Measurements from ENCODE around the gene CHST11. TPM values are rescaled to one million over a fixed set of nuclear protein-coding genes. Genes with fewer than 3 reads are reported as not detected.

Gene CHST11
- total and polyA plus RNA-seq, 10 of the 15 experiments (the other 5 are each of a cell fraction or from before 2014, with no cell fraction given): 1.9 to 38.1 (median 17.2) TPM

GRCh38 chr12:104517880-104518279 lies 61.1 kb downstream of the CHST11 start:
- Histone ChIP-seq H3K4me1 (ENCODE audit: control insufficient read depth, insufficient read depth, low read length) (peaks cover 31% of the 10 kb centered on the region), H3K36me3 (ENCODE audit: control insufficient read depth in 2 of 2, insufficient read depth in 2 of 2, low read length in 1 of 2) (no peaks in the 10 kb centered on the region; a peak in 2 of 4 replicates), H3K9ac (ENCODE audit: control insufficient read depth, insufficient read depth, low read length) (no peak overlapping the region), H3K27me3 (replicated peaks in 1 of 2; ENCODE audit: control insufficient read depth in 2 of 2, insufficient read depth in 2 of 2, low read length in 1 of 2) (no peaks in the 10 kb centered on the region), H4K20me1 (ENCODE audit: control insufficient read depth, insufficient read depth) (no peaks in the 10 kb centered on the region; the same call in 1 of the 2 replicates), H2AFZ (ENCODE audit: control insufficient read depth, low read depth, low read length) (no peak overlapping the region), H3K4me3 (no peak overlapping the region), H3K79me2 (ENCODE audit: control insufficient read depth, insufficient read depth, low read length) (peaks cover 49% of the 10 kb centered on the region), H3K27ac (ENCODE audit: control insufficient read depth, insufficient read depth) (no peak overlapping the region), H3K4me2 (ENCODE audit: control insufficient read depth, insufficient read depth) (no peak overlapping the region), H3K9me3 (replicated peaks; ENCODE audit: control insufficient read depth, insufficient read depth, low read length) (no peaks in the 10 kb centered on the region)
- in situ Hi-C loops (cut with MboI) (no loop called here), intact Hi-C loops (cut with micrococcal nuclease; ENCODE audit: unreplicated experiment) (no loop called here)
- ChIA-PET POLR2A (interaction anchor here (1.1 kb wide), 1 partner anchor 12 kb away, joined by 3 read pairs; no protein-coding TSS in a partner anchor), RAD21 (ENCODE audit: unreplicated experiment) (interaction anchor here (1.0 to 6.0 kb wide), 4 partner anchors 32 to 136 kb away, joined by 3 to 28 read pairs (median 8); no protein-coding TSS in a partner anchor), CTCF (interaction anchor here (1.2 to 1.9 kb wide), 2 partner anchors 23 to 136 kb away, joined by 3 to 7 read pairs; no protein-coding TSS in a partner anchor), SMC1A (ENCODE audit: uncharacterized antibody, unreplicated experiment) (interaction anchor here (0.8 to 5.2 kb wide), 10 partner anchors 9 to 65 kb away, joined by 3 to 25 read pairs (median 6); no protein-coding TSS in a partner anchor)
- FAIRE-seq: no peak
- no TSS peak for BruUV-seq (replicated peaks)
- ATAC-seq: no peak
- DNase-seq (ENCODE audit: low read depth, low spot score): no peak
- 97% methylated on average over 10 of the region's 10 CpGs for WGBS (ENCODE audit: insufficient coverage, insufficient replicate concordance, low lambda C conversion rate, missing lambda C conversion rate)
- TF ChIP-seq ETV6 (conservative IDR thresholded peaks at IDR 0.05 in 1 of 2, IDR thresholded peaks at IDR 0.05 in 1 of 2; ENCODE audit: borderline replicate concordance in 1 of 2, low read depth in 1 of 2) (no peak), RAD21 (IDR thresholded peaks at IDR 0.05; ENCODE audit: insufficient read depth, low read depth, low read length) (no peak), USF1 (IDR thresholded peaks at IDR 0.05; ENCODE audit: borderline replicate concordance, extremely low read length, insufficient read depth, low read depth, low read length) (no peak), RUNX3 (IDR thresholded peaks at IDR 0.05; ENCODE audit: low read length) (no peak), BCL11A (IDR thresholded peaks at IDR 0.05; ENCODE audit: low read depth, low read length) (no peak), HDAC6 (IDR thresholded peaks at IDR 0.05; ENCODE audit: unreplicated experiment) (no peak), MYB (IDR thresholded peaks at IDR 0.05; ENCODE audit: borderline replicate concordance, low read depth, low read length) (no peak)
- TF ChIP-seq, protein P1, sequence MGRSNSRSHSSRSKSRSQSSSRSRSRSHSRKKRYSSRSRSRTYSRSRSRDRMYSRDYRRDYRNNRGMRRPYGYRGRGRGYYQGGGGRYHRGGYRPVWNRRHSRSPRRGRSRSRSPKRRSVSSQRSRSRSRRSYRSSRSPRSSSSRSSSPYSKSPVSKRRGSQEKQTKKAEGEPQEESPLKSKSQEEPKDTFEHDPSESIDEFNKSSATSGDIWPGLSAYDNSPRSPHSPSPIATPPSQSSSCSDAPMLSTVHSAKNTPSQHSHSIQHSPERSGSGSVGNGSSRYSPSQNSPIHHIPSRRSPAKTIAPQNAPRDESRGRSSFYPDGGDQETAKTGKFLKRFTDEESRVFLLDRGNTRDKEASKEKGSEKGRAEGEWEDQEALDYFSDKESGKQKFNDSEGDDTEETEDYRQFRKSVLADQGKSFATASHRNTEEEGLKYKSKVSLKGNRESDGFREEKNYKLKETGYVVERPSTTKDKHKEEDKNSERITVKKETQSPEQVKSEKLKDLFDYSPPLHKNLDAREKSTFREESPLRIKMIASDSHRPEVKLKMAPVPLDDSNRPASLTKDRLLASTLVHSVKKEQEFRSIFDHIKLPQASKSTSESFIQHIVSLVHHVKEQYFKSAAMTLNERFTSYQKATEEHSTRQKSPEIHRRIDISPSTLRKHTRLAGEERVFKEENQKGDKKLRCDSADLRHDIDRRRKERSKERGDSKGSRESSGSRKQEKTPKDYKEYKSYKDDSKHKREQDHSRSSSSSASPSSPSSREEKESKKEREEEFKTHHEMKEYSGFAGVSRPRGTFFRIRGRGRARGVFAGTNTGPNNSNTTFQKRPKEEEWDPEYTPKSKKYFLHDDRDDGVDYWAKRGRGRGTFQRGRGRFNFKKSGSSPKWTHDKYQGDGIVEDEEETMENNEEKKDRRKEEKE (IDR thresholded peaks at IDR 0.05): no peak
- TF ChIP-seq, protein P2, sequence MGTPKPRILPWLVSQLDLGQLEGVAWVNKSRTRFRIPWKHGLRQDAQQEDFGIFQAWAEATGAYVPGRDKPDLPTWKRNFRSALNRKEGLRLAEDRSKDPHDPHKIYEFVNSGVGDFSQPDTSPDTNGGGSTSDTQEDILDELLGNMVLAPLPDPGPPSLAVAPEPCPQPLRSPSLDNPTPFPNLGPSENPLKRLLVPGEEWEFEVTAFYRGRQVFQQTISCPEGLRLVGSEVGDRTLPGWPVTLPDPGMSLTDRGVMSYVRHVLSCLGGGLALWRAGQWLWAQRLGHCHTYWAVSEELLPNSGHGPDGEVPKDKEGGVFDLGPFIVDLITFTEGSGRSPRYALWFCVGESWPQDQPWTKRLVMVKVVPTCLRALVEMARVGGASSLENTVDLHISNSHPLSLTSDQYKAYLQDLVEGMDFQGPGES (IDR thresholded peaks at IDR 0.05): no peak
